Measurements from ENCODE around the gene SMIM20. TPM values are rescaled to one million over a fixed set of nuclear protein-coding genes. Genes with fewer than 3 reads are reported as not detected.
A peak's percentile ranks its signal among the peaks of the same experiment; 100 is the strongest.

The SMIM20 gene
- polyA plus RNA-seq, 1 donor from 2014 or later, result 19.1 TPM

GRCh38 chr4:25969374-25970155 is 55.5 kb downstream of the SMIM20 start:
- Histone ChIP-seq H3K79me2 (replicated peaks; ENCODE audit: insufficient read depth, low read length) (no peaks in the 10 kb centered on the region), H3K27me3 (ENCODE audit: insufficient read depth, low read depth, low read length) (no peaks in the 10 kb centered on the region), H3K36me3 (ENCODE audit: insufficient read depth, low read length) (no peaks in the 10 kb centered on the region), H3K9me2 (ENCODE audit: insufficient read depth, low read length) (no peaks in the 10 kb centered on the region), H3F3A (ENCODE audit: insufficient read depth, low read length, poor library complexity, severe bottlenecking) (no peaks in the 10 kb centered on the region), H3K4me2 (ENCODE audit: low read length) (peak overlapping the region; percentile 32), H3K27ac (ENCODE audit: low read length) (peak overlapping the region; percentile 82), H3K4me3 (ENCODE audit: low read length) (peak overlapping the region; percentile 40), H3K9me3 (ENCODE audit: low read length) (no peaks in the 10 kb centered on the region), H4K20me1 (ENCODE audit: insufficient read depth) (no peaks in the 10 kb centered on the region), H3K9ac (ENCODE audit: low read length) (peak overlapping the region; percentile 36), H2AFZ (ENCODE audit: low read depth, low read length) (no peak overlapping the region)
- TF ChIP-seq CTCF (IDR thresholded peaks at IDR 0.05; ENCODE audit: poor library complexity, severe bottlenecking) (no peak), EZH2 (IDR thresholded peaks at IDR 0.05; ENCODE audit: borderline replicate concordance, insufficient read depth, low read length, poor library complexity, severe bottlenecking) (no peak), RAD21 (conservative IDR thresholded peaks at IDR 0.05) (no peak), POLR2AphosphoS5 (IDR thresholded peaks at IDR 0.05) (no peak)

- peak overlapping the region; percentile 40 for H3K4me3 ChIP-seq (ENCODE audit: low read length)
- H3K79me2 ChIP-seq (replicated peaks; ENCODE audit: insufficient read depth, low read length), result no peaks in the 10 kb centered on the region
- no peaks in the 10 kb centered on the region for H3K36me3 ChIP-seq (ENCODE audit: insufficient read depth, low read length)
- H3K27me3 ChIP-seq (ENCODE audit: insufficient read depth, low read depth, low read length), result no peaks in the 10 kb centered on the region
- H3K9me3 ChIP-seq (ENCODE audit: low read length), result no peaks in the 10 kb centered on the region
- no peak for TF ChIP-seq CTCF (IDR thresholded peaks at IDR 0.05; ENCODE audit: poor library complexity, severe bottlenecking)
- no peak for TF ChIP-seq RAD21 (conservative IDR thresholded peaks at IDR 0.05)
- peak; percentile 56 for TF ChIP-seq POLR2AphosphoS5 (IDR thresholded peaks at IDR 0.05)
- peak; percentile 50 for TF ChIP-seq REST (IDR thresholded peaks at IDR 0.05; ENCODE audit: borderline replicate concordance)
- TF ChIP-seq EP300 (conservative IDR thresholded peaks at IDR 0.05; ENCODE audit: poor library complexity, severe bottlenecking), result peak; percentile 70
- TF ChIP-seq EZH2 (IDR thresholded peaks at IDR 0.05; ENCODE audit: borderline replicate concordance, insufficient read depth, low read length, poor library complexity, severe bottlenecking), result no peak
- no peak for TF ChIP-seq MXI1 (conservative IDR thresholded peaks at IDR 0.05; ENCODE audit: poor library complexity, severe bottlenecking)
- TF ChIP-seq SMC3 (conservative IDR thresholded peaks at IDR 0.05; ENCODE audit: poor library complexity), result no peak
- TF ChIP-seq TAF1 (IDR thresholded peaks at IDR 0.05; ENCODE audit: low read depth), result no peak
- no peaks in the 10 kb centered on the region for H3K9me2 ChIP-seq (ENCODE audit: insufficient read depth, low read length)
- H3K4me2 ChIP-seq (ENCODE audit: low read length), result no peak overlapping the region
- H2AFZ ChIP-seq (ENCODE audit: low read depth, low read length), result no peak overlapping the region
- no peaks in the 10 kb centered on the region for H4K20me1 ChIP-seq (ENCODE audit: insufficient read depth)
- H3K9ac ChIP-seq (ENCODE audit: low read length), result peak overlapping the region; percentile 36
- peak overlapping the region; percentile 82 for H3K27ac ChIP-seq (ENCODE audit: low read length)
- H3F3A ChIP-seq (ENCODE audit: insufficient read depth, low read length, poor library complexity, severe bottlenecking), result no peaks in the 10 kb centered on the region
These were observed 56.2 kb downstream of the SMIM20 start for GRCh38 chr4:25970226-25970675.
